ENCODE results near the gene RSPH6A. TPM values are rescaled to one million over a fixed set of nuclear protein-coding genes. Genes with fewer than 3 reads are reported as not detected.

The RSPH6A gene
- total RNA-seq, 1 donor from 2014 or later, result 0.56 TPM

- Mint-ChIP-seq H3K27ac (no peak overlapping the region), H3K27me3 (ENCODE audit: low read depth) (no peaks in the 10 kb centered on the region), H3K4me3 (peak overlapping the region; percentile 42), H3K36me3 (peaks cover 14% of the 10 kb centered on the region), H3K9me3 (no peaks in the 10 kb centered on the region), H3K4me1 (peaks cover 34% of the 10 kb centered on the region)
- no peak for TF ChIP-seq CTCF (IDR thresholded peaks at IDR 0.05; ENCODE audit: unreplicated experiment)
- no peak for DNase-seq (ENCODE audit: low spot score in 2 of 2, unreplicated experiment in 2 of 2)
Measured at GRCh38 chr19:45780448-45781213, 34.5 kb downstream of the RSPH6A start.

DNA sequence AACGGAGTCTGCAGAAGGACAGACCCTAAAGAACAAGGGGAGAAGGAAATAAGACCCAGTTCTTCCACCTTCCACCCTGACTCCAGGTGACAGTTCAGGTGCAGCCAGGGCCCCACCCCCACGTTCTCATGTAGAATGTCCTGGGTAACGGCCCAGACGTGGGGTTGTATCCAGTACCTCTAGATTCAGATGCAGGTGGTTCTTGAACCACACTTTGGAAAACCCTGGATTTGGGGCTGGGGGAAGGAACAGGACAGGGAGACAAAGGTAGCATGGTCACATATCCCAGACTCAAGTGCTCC lies 35.0 kb downstream of the RSPH6A start:
- Mint-ChIP-seq H3K27me3 (ENCODE audit: low read depth) (no peaks in the 10 kb centered on the region), H3K36me3 (peaks cover 14% of the 10 kb centered on the region), H3K4me3 (no peak overlapping the region), H3K27ac (no peak overlapping the region), H3K4me1 (peaks cover 34% of the 10 kb centered on the region), H3K9me3 (no peaks in the 10 kb centered on the region)
- no peak for DNase-seq (ENCODE audit: low spot score in 2 of 2, unreplicated experiment in 2 of 2)
- TF ChIP-seq CTCF (IDR thresholded peaks at IDR 0.05; ENCODE audit: unreplicated experiment), result no peak

GRCh38 chr19:45779231-45780145 lies 35.6 kb downstream of the RSPH6A start:
- peaks cover 14% of the 10 kb centered on the region for H3K36me3 Mint-ChIP-seq
- H3K9me3 Mint-ChIP-seq, result no peaks in the 10 kb centered on the region
- TF ChIP-seq CTCF (IDR thresholded peaks at IDR 0.05; ENCODE audit: unreplicated experiment), result peak; percentile 54
- H3K27ac Mint-ChIP-seq, result peak overlapping the region; percentile 57
- no peaks in the 10 kb centered on the region for H3K27me3 Mint-ChIP-seq (ENCODE audit: low read depth)
- H3K4me3 Mint-ChIP-seq, result peak overlapping the region; percentile 67
- peak; percentile 76 to 93 for DNase-seq (ENCODE audit: low spot score in 2 of 2, unreplicated experiment in 2 of 2)
- peaks cover 34% of the 10 kb centered on the region for H3K4me1 Mint-ChIP-seq

DNA sequence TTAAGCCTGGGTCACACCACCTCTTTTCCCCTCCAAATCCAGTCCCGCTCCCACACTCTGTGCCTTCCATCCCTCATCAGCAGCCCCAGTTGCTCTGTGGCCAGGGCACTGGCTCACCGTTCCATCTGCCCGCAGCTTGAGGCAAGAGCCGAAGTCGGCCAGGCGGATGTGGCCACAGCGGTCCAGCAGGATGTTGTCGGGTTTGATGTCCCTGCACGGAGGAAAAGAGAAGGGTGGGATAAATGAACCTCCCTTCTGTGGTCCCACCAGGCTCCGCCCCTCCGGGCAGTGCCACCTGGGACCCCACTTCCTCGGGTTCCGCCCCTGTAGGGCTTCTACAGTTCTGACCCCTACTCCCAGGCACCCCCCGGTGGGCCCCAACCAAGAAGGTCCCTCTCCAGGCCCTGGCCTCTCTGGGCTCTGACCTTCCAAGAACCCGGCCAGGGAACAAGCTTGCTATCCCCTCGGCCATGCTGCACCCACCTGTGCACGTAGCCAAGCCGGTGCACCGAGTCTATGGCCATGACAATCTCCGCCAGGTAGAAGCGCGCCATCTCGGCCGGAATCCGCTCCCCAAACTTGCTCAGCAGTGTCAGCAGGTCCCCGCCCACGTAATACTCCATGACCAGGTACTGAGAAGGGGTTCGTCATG lies 37.0 kb downstream of the RSPH6A start:
- no peak for TF ChIP-seq CTCF (IDR thresholded peaks at IDR 0.05; ENCODE audit: unreplicated experiment)
- H3K36me3 Mint-ChIP-seq, result peaks cover 18% of the 10 kb centered on the region
- H3K27me3 Mint-ChIP-seq (ENCODE audit: low read depth), result no peaks in the 10 kb centered on the region
- peaks cover 25% of the 10 kb centered on the region for H3K4me1 Mint-ChIP-seq
- no peak overlapping the region for H3K27ac Mint-ChIP-seq
- H3K4me3 Mint-ChIP-seq, result no peak overlapping the region
- DNase-seq (ENCODE audit: low spot score in 2 of 2, unreplicated experiment in 2 of 2), result no peak
- H3K9me3 Mint-ChIP-seq, result no peaks in the 10 kb centered on the region

DNA sequence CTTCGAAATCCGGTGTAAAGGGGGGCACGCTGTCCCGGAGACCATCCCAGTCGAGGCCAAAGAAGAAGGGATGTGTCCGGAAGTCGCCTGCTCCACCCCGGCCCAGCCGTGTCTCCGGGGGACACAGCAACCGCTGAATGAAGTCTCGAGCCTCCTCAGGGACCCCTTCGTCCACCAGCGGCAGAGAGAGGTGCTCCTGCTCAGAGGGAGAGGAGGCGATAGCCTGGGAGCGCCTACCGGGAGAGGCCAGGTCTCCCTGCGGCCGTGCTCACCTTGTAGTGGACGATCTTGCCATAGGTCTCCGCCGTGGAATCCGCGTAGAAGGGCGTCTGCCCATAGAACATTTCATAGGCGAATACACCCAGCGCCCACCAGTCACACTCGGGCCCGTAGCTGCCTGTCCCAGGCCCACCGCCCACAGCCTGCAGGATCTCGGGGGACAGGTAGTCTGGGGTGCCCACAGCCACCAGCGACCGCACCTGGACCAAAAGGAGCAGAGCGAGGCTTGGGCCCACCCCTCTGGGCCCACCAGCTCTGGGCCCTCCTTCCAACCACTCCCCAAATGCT lies 37.6 kb downstream of the RSPH6A start:
- TF ChIP-seq CTCF (IDR thresholded peaks at IDR 0.05; ENCODE audit: unreplicated experiment), result no peak
- Mint-ChIP-seq H3K27ac (no peak overlapping the region), H3K36me3 (peaks cover 18% of the 10 kb centered on the region), H3K4me1 (peaks cover 20% of the 10 kb centered on the region), H3K4me3 (no peak overlapping the region), H3K9me3 (no peaks in the 10 kb centered on the region), H3K27me3 (ENCODE audit: low read depth) (no peaks in the 10 kb centered on the region)
- no peak for DNase-seq (ENCODE audit: low spot score in 2 of 2, unreplicated experiment in 2 of 2)
